ENCODE data around the gene TCF7L1. TPM values are rescaled to one million over a fixed set of nuclear protein-coding genes. Genes with fewer than 3 reads are reported as not detected.

Gene TCF7L1
- total and polyA plus RNA-seq, 2 of the 13 experiments (the other 11 are each of a cell fraction or from before 2014, with no cell fraction given) = 0.04 to 0.15 TPM

- TF ChIP-seq ATAD3A (CRISPR knock-in tag; IDR thresholded peaks at IDR 0.05) (no peak), SMAD1 (CRISPR knock-in tag; IDR thresholded peaks at IDR 0.05; ENCODE audit: borderline replicate concordance, low read depth) (no peak), XBP1 (CRISPR knock-in tag; IDR thresholded peaks at IDR 0.05) (no peak), ZNF546 (CRISPR knock-in tag; conservative IDR thresholded peaks at IDR 0.05) (no peak)
Measured at GRCh38 chr2:85088921-85089320, 44.3 kb upstream of the TCF7L1 start (continued).

- in situ Hi-C loops (cut with HindIII; ENCODE audit: extremely low pct_ligation_motif_present, low pct_unique_long_range_greater_than_20kb) (no loop called here), intact Hi-C loops (cut with micrococcal nuclease; ENCODE audit: unreplicated experiment) (no loop called here)
- no peak overlapping the region for H2AFZ ChIP-seq (ENCODE audit: low read length)
- TF ChIP-seq NFYC (CRISPR knock-in tag; IDR thresholded peaks at IDR 0.05) = no peak
- no peak for TF ChIP-seq SMC3 (IDR thresholded peaks at IDR 0.05; ENCODE audit: low read length)
- TF ChIP-seq CENPBD1 (CRISPR knock-in tag; IDR thresholded peaks at IDR 0.05; ENCODE audit: borderline replicate concordance, low read depth) = no peak
- no peak for TF ChIP-seq ZUFSP (CRISPR knock-in tag; IDR thresholded peaks at IDR 0.05; ENCODE audit: borderline replicate concordance)
- no peaks in the 10 kb centered on the region for H3K4me1 ChIP-seq (ENCODE audit: insufficient read depth, low read length)
- H3K36me3 ChIP-seq (replicated peaks in 1 of 2; ENCODE audit: control insufficient read depth in 1 of 2, insufficient read depth in 2 of 2, low read length in 2 of 2) = no peaks in the 10 kb centered on the region
- H3K27me3 ChIP-seq (ENCODE audit: control insufficient read depth in 1 of 2, insufficient read depth in 2 of 2, low read length in 2 of 2) = peaks cover 4 to 22% of the 10 kb centered on the region in 2 experiments; a peak in 4 of 5 replicates
- no peaks in the 10 kb centered on the region for H3K79me2 ChIP-seq (ENCODE audit: insufficient read depth, low read length)
- ATAC-seq (no peak; the same call in 2 of the 3 replicates), FAIRE-seq (no peak), DNase-seq (ENCODE audit: low spot score) (no peak)
- H3K9me3 ChIP-seq (ENCODE audit: low read length) = no peaks in the 10 kb centered on the region
- ChIA-PET POLR2A (no interaction called here), CTCF (ENCODE audit: low intra/inter-chr PET ratio, low total read pairs) (no interaction called here)
- no peak overlapping the region for H3K4me2 ChIP-seq (ENCODE audit: low read depth, low read length)
- no peak overlapping the region for H3K9ac ChIP-seq (ENCODE audit: insufficient read depth, low read depth, low read length)
- H4K20me1 ChIP-seq (ENCODE audit: insufficient read depth, low read length) = no peaks in the 10 kb centered on the region
- no TSS peak for BruUV-seq (replicated peaks)
- H3K4me3 ChIP-seq (replicated peaks in 1 of 3; ENCODE audit: insufficient read depth in 1 of 3, low read depth in 2 of 3, low read length in 3 of 3) = no peak overlapping the region
- 40% methylated on average over 6 of the region's 6 CpGs for whole genome bisulfite sequencing (ENCODE audit: low lambda C conversion rate)
- no peak overlapping the region for H3K27ac ChIP-seq (ENCODE audit: extremely low read length, insufficient read depth, low read length)
Measured at GRCh38 chr2:85089585-85089984, 43.6 kb upstream of the TCF7L1 start.

All from HepG2 (cell line).